ENCODE measurements around the gene MAVS.
A peak's percentile ranks its signal among the peaks of the same experiment; 100 is the strongest.

MAVS gene

DNA sequence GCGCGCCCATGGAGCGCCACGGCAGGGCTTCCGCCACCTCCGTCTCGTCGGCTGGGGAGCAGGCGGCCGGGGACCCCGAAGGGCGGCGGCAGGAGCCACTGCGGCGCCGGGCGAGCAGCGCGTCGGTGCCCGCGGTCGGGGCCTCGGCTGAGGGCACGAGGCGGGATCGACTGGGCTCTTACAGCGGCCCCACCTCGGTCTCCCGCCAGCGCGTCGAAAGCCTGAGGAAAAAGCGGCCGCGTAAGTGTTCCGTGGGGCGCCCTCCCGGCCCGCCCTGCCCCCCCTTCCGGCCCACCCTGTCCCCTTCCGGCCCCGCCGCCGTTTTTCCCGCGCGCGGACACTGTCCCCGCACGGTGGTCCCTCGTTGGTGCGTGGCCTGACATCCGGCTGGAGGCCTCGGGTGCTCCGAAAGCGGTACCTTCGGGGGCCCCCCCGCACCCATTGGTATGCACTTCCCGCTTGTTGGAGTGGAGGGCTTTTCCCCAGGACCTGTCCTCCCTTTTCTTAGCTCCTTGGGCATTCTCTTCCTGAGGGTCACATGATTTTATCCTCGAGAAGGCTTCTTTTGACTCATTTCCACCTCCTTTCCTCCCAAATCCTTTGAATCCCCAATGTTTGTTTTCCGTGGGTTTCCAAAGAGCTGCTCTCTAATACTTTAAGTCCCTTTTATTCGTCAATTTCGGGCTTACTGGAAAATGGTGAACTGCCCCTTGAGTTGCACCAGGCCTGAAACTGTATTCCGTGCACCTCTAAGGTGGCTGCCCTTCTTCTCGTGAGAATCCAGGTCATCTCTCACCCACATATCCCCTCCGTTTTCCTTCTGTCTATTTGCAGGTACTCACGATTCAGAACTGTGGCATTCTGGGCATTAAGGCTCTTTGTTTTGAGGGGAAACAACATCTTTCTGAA is 43.1 kb downstream of the MAVS start:
- Histone ChIP-seq H3K36me3 (ENCODE audit: insufficient read depth, low read length) (peaks cover 39% of the 10 kb centered on the region), H2AFZ (ENCODE audit: low read depth, low read length) (peak overlapping the region; percentile 63), H3K9ac (ENCODE audit: low read depth, low read length) (peak overlapping the region; percentile 87), H3K4me3 (ENCODE audit: low read depth in 1 of 2, low read length in 2 of 2) (peak overlapping the region; percentile 83 to 92), H3K4me1 (ENCODE audit: insufficient read depth, low read length) (peaks cover 50% of the 10 kb centered on the region), H3K9me3 (ENCODE audit: insufficient read depth, low read length, severe bottlenecking) (no peaks in the 10 kb centered on the region), H3K27me3 (ENCODE audit: insufficient read depth, low read length, poor library complexity) (no peaks in the 10 kb centered on the region), H3K79me2 (ENCODE audit: insufficient read depth, low read length) (peaks cover 83% of the 10 kb centered on the region), H4K20me1 (ENCODE audit: insufficient read depth, low read length) (peaks cover 49% of the 10 kb centered on the region), H3K27ac (ENCODE audit: low read length) (peak overlapping the region; percentile 80), H3K4me2 (ENCODE audit: insufficient read depth, low read length) (peak overlapping the region; percentile 74)
- ATAC-seq (ENCODE audit: insufficient read depth, low read depth) (peak; percentile 11), DNase-seq (peak; percentile 58)
- TF ChIP-seq CTCF (IDR thresholded peaks at IDR 0.05; ENCODE audit: borderline replicate concordance, extremely low read depth, low read length, poor library complexity, severe bottlenecking) (no peak), EZH2 (IDR thresholded peaks at IDR 0.05; ENCODE audit: borderline replicate concordance, low read depth, low read length, severe bottlenecking) (no peak)

GRCh38 chr20:3890398-3890751 is 43.7 kb downstream of the MAVS start:
- Histone ChIP-seq H3K27ac (ENCODE audit: low read length) (peak overlapping the region; percentile 80), H4K20me1 (ENCODE audit: insufficient read depth, low read length) (peaks cover 55% of the 10 kb centered on the region), H3K4me1 (ENCODE audit: insufficient read depth, low read length) (peaks cover 54% of the 10 kb centered on the region), H2AFZ (ENCODE audit: low read depth, low read length) (no peak overlapping the region), H3K9ac (ENCODE audit: low read depth, low read length) (peak overlapping the region; percentile 87), H3K36me3 (ENCODE audit: insufficient read depth, low read length) (peaks cover 45% of the 10 kb centered on the region), H3K9me3 (ENCODE audit: insufficient read depth, low read length, severe bottlenecking) (no peaks in the 10 kb centered on the region), H3K4me2 (ENCODE audit: insufficient read depth, low read length) (peak overlapping the region; percentile 74), H3K79me2 (ENCODE audit: insufficient read depth, low read length) (peaks cover 89% of the 10 kb centered on the region), H3K27me3 (ENCODE audit: insufficient read depth, low read length, poor library complexity) (no peaks in the 10 kb centered on the region), H3K4me3 (ENCODE audit: low read depth in 1 of 2, low read length in 2 of 2) (peak overlapping the region; percentile 83 to 92)
- TF ChIP-seq EZH2 (IDR thresholded peaks at IDR 0.05; ENCODE audit: borderline replicate concordance, low read depth, low read length, severe bottlenecking) (no peak), CTCF (IDR thresholded peaks at IDR 0.05; ENCODE audit: borderline replicate concordance, extremely low read depth, low read length, poor library complexity, severe bottlenecking) (no peak)
- ATAC-seq (ENCODE audit: insufficient read depth, low read depth) (no peak), DNase-seq (no peak)

DNA sequence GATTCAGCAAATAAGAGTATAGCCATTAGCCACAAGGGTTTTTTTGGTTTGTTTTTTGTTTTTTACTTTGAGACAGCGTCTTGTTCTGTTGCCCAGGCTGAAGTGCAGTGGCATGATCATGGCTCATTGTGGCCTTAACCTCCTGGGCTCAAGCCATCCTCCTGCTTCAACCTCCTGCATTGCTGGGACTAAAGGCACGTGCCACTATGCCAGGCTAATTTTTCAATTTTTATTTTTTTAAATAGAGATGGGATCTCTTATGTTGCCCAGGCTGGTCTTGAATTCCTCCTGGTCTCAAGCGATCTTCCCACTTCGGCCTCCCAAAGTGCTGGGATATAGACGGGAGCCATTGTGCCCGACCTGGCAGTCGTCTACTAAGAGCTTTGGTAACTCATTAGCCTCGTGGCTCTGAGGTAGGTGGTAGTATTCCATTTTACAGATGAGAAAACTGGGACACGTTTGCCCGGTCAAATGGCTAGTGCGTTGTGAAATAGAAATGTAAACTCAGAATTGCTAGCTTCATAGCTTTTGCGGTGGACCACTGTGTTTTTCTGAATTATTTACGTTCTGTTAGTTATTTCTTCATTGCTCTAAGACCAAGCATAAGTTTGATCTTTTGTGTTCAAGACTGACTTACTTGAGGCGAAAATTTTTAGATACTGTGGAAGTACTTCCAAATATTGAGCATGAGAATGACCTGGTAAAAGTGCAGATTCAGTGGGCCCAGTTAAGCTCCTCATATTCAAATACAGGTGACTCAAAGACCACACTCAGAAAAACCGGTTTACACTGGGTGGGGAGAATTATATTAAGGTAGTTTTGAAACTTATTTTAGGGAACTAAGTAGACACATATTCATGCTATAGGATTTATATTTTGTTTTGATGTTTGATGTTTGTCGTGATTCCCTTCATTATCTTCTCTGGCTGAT is 44.6 kb downstream of the MAVS start:
- H4K20me1 ChIP-seq (ENCODE audit: insufficient read depth, low read length): peaks cover 64% of the 10 kb centered on the region
- peaks cover 60% of the 10 kb centered on the region for H3K4me1 ChIP-seq (ENCODE audit: insufficient read depth, low read length)
- peak overlapping the region; percentile 80 for H3K27ac ChIP-seq (ENCODE audit: low read length)

More for the DNA sequence above, 44.6 kb downstream of the MAVS start:
- Histone ChIP-seq H3K4me2 (ENCODE audit: insufficient read depth, low read length) (peak overlapping the region; percentile 74), H3K36me3 (ENCODE audit: insufficient read depth, low read length) (peaks cover 53% of the 10 kb centered on the region), H2AFZ (ENCODE audit: low read depth, low read length) (no peak overlapping the region), H3K9me3 (ENCODE audit: insufficient read depth, low read length, severe bottlenecking) (no peaks in the 10 kb centered on the region), H3K27me3 (ENCODE audit: insufficient read depth, low read length, poor library complexity) (no peaks in the 10 kb centered on the region), H3K9ac (ENCODE audit: low read depth, low read length) (peak overlapping the region; percentile 87), H3K79me2 (ENCODE audit: insufficient read depth, low read length) (peaks cover 93% of the 10 kb centered on the region), H3K4me3 (ENCODE audit: low read depth in 1 of 2, low read length in 2 of 2) (peak overlapping the region; percentile 83 to 92; a peak in 3 of 4 replicates)
- ATAC-seq (ENCODE audit: insufficient read depth, low read depth) (no peak), DNase-seq (no peak)
- TF ChIP-seq CTCF (IDR thresholded peaks at IDR 0.05; ENCODE audit: borderline replicate concordance, extremely low read depth, low read length, poor library complexity, severe bottlenecking) (no peak), EZH2 (IDR thresholded peaks at IDR 0.05; ENCODE audit: borderline replicate concordance, low read depth, low read length, severe bottlenecking) (no peak)

Data from DND-41 (cell line).